Astrocyte of the spinal cord (primary cell): ENCODE results near the gene RAET1L.

Source experiments
- DNase-seq: peaks from one replicate; pipeline ENCODE4 v3.0.0; 2011; ENCODE audit warnings: low read depth, low spot score
- H3K4me3 ChIP-seq: 2 replicates; pipeline ENCODE4 v1.5.1; 2011; ENCODE audit warnings: low read depth, mild to moderate bottlenecking, low read length, moderate library complexity
- in situ Hi-C: cut with HindIII; loops from 2 replicates; pipeline ENCODE4 v1.10.0; 2017; ENCODE audit warnings: low sequenced_read_pairs
- TF ChIP-seq, protein P1 (sequence below): IDR thresholded peaks from 2 replicates; pipeline ENCODE4 v1.5.1; 2012; ENCODE audit warnings: low read depth, mild to moderate bottlenecking, low read length, inconsistent platforms

The RAET1L gene

DNA sequence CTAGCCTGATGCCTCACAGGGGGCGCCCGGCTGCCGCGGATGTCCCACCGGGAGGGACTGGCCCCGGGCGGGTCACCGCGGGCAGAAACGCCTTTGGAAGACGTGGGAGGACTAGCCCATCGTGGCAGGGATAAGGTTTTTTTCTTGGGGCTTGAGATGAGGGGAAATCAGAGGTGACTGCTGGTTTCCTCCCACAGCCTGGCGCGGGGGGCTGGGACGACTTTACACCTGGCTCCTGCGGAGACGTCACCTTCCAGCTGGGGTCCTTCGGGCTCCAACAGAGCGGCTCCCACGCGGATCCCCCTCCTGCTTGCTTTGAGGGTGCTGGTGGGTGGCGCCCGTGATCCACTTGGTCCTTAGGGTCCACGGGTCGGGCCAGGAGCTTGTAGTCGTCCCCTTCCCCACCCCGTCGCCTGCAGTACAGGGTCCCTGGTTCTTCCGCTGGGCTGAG lies 32.2 kb upstream of the RAET1L start:
- no peak overlapping the region for H3K4me3 ChIP-seq
- TF ChIP-seq, protein P1, sequence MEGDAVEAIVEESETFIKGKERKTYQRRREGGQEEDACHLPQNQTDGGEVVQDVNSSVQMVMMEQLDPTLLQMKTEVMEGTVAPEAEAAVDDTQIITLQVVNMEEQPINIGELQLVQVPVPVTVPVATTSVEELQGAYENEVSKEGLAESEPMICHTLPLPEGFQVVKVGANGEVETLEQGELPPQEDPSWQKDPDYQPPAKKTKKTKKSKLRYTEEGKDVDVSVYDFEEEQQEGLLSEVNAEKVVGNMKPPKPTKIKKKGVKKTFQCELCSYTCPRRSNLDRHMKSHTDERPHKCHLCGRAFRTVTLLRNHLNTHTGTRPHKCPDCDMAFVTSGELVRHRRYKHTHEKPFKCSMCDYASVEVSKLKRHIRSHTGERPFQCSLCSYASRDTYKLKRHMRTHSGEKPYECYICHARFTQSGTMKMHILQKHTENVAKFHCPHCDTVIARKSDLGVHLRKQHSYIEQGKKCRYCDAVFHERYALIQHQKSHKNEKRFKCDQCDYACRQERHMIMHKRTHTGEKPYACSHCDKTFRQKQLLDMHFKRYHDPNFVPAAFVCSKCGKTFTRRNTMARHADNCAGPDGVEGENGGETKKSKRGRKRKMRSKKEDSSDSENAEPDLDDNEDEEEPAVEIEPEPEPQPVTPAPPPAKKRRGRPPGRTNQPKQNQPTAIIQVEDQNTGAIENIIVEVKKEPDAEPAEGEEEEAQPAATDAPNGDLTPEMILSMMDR = no peak
- no peak for DNase-seq
- in situ Hi-C loops = no loop called here

DNA sequence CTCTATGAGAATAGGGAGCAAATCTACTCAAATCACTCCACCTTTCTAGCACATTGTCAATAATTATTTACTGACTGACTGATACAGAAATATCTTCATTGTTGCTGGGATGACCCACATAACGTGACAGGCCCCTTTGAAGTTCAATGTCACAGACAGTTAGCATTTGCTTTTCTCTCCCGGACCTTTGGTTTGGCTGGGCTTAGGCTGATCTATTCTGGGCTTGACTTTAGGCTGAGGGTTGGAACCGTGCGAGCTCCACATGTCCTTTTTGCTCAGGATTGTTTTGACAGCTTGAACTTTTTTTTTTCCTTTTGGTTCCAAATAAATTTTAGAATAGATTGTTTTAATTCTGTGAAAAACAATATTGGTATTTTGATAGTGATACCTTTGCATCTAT lies 31.6 kb upstream of the RAET1L start:
- no peak for DNase-seq

DNA sequence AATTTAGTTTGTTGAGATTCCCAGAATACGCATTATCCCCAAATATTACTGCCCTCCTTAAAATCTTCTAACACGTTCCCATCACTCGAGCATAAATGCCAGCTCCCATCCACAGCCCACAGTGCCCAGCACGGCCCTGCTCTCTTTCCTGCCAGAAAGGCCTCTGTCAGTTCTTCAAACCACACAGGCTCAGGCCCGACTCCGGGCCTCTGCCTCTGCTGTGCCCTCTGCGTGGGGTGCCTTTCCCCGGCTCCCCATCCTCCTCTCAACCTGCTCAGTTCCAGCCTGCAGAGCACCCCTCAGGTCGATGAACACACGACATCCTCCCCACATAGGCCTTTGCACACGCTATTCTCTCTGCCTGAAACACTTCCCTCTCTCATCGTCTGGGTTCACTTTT lies 30.8 kb upstream of the RAET1L start:
- TF ChIP-seq, protein P1 = no peak
- H3K4me3 ChIP-seq = no peak overlapping the region
- DNase-seq = no peak
- in situ Hi-C loops = no loop called here

More for the DNA sequence above, 31.6 kb upstream of the RAET1L start:
- H3K4me3 ChIP-seq = no peak overlapping the region
- TF ChIP-seq, protein P1 = no peak
- in situ Hi-C loops = no loop called here

DNA sequence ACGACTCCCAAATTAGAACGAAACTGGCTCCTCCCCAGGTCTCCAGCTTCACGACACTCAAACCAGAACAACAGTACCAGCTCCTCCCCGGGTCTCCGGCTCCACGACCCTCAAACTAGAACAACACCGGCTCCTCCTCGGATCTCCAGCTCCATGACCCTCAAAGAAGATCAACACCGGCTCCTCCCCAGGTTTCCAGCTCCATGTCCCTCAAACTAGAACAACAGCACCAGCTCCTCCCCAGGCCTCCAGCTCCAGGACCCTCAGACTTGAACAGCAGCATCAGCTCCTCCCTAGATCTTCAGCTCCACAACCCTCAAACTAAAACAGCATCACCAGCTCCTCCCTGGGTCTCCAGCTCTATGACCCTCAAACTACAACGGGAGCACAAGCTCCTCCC lies 29.8 kb upstream of the RAET1L start:
- DNase-seq = no peak
- TF ChIP-seq, protein P1 = no peak
- no peak overlapping the region for H3K4me3 ChIP-seq
- in situ Hi-C loops = no loop called here

DNA sequence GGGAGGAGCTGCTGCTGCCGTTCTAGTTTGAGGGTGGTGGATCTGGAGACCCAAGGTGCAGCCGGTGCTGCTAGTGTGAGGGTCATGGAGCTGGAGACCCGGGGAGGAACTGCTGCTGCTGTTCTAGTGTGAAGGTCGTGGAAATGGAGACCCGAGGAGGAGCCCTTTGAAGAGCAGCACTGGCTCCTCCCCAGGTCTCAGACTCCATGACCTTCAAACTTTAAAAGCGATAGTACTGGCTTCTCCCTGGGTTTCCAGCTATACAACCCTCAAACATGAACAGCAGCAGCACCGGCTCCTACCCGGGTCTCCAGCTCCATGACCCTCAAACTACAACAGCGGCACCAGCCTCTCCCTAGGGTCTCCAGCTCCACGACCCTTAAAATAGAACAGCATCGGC lies 28.1 kb upstream of the RAET1L start:
- no peak overlapping the region for H3K4me3 ChIP-seq
- DNase-seq = no peak
- in situ Hi-C loops = no loop called here
- TF ChIP-seq, protein P1 = no peak

DNA sequence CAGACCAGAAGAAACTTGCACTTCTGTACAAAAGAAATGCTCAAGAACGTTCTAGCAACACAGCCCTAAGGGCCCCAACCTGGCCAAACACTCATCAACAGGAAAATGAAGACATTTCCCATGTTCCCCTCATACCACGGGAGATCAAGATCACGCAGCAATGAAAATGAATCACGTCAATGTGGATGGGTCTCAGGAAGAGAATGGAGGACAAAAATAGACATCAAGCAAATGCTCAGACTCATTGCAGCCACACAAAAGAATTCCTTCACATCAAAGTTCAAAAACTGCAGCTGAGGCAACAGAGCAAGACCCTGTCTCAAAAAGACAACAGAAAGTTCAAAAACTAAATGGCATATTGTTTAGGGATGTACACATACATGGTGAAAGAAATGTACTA lies 25.5 kb upstream of the RAET1L start:
- in situ Hi-C loops = no loop called here
- no peak overlapping the region for H3K4me3 ChIP-seq
- no peak for DNase-seq
- TF ChIP-seq, protein P1 = no peak

DNA sequence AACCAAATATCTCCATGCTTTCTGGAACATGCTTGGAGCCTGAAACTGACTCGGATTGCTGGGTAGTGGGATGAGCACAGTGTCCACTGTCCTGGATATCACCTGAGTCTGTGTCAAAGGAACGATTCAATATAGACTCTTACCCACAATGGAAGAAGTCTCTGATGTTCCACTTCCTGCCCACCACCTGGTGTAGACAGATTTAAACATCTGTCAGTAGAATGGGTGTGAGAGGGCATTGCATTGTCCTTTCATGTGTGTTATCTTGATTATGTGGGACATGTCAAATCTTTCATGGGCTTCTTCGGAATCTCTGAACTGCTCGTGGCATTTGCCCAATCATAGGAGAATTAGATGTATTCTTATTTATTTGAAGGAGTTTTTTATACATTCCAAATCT lies 22.8 kb upstream of the RAET1L start:
- no peak for DNase-seq
- H3K4me3 ChIP-seq = no peak overlapping the region
- TF ChIP-seq, protein P1 = no peak
- in situ Hi-C loops = no loop called here
